Dedifferentiated amniotic fluid mesenchymal stem cell (primary cell): ENCODE measurements around the gene HECTD1.
"Not testable (repeated sequence)": the region's sequence is repeated elsewhere in the genome, so short reads cannot be mapped to it uniquely, and the experiment has no call there.

Experiments
- DNase-seq: peaks from one replicate; pipeline ENCODE4 v3.0.0-alpha.2; 2016; ENCODE audit errors: extremely low spot score

Gene HECTD1

GRCh38 chr14:31228533-31228932, 20.9 kb upstream of the HECTD1 start:
- no peak for DNase-seq

GRCh38 chr14:31224808-31225207, 17.2 kb upstream of the HECTD1 start:
- no peak for DNase-seq

GRCh38 chr14:31223331-31223730, 15.7 kb upstream of the HECTD1 start:
- no peak for DNase-seq

- no peak for DNase-seq
Observed at GRCh38 chr14:31222834-31223233, 15.2 kb upstream of the HECTD1 start.

GRCh38 chr14:31221266-31221665, 13.7 kb upstream of the HECTD1 start:
- DNase-seq = no peak

- no peak for DNase-seq
Observed at GRCh38 chr14:31219169-31219568, 11.6 kb upstream of the HECTD1 start.

- DNase-seq = no peak
Observed at GRCh38 chr14:31216359-31216758, 8.8 kb upstream of the HECTD1 start.

- DNase-seq = no peak
Observed at GRCh38 chr14:31212893-31213292, 5.3 kb upstream of the HECTD1 start.

- no peak for DNase-seq
Observed at GRCh38 chr14:31209605-31210004, 2.0 kb upstream of the HECTD1 start.

- DNase-seq = no peak
Observed at GRCh38 chr14:31208546-31209424, 1.2 kb upstream of the HECTD1 start.

GRCh38 chr14:31207287-31207754, 272 bp downstream of the HECTD1 start:
- peak; percentile 81 for DNase-seq

GRCh38 chr14:31206536-31207286, 882 bp downstream of the HECTD1 start:
- no peak for DNase-seq

- peak; percentile 50 for DNase-seq
Observed at GRCh38 chr14:31205681-31206535, 1.7 kb downstream of the HECTD1 start.

- DNase-seq = no peak
Observed at GRCh38 chr14:31204593-31205534, 2.7 kb downstream of the HECTD1 start.

GRCh38 chr14:31203899-31204592, 3.5 kb downstream of the HECTD1 start:
- DNase-seq = not testable (repeated sequence)

GRCh38 chr14:31203414-31203742, 4.2 kb downstream of the HECTD1 start:
- DNase-seq = no peak

- no peak for DNase-seq
Observed at GRCh38 chr14:31201111-31201510, 6.5 kb downstream of the HECTD1 start.

GRCh38 chr14:31200702-31200990, 6.9 kb downstream of the HECTD1 start:
- no peak for DNase-seq

GRCh38 chr14:31197671-31198070, 9.9 kb downstream of the HECTD1 start:
- no peak for DNase-seq

- no peak for DNase-seq
Observed at GRCh38 chr14:31196839-31197492, 10.6 kb downstream of the HECTD1 start.
